ENCODE data around the gene RAPGEF2. TPM values are rescaled to one million over a fixed set of nuclear protein-coding genes. Genes with fewer than 3 reads are reported as not detected.

RAPGEF2 gene
- total and polyA plus RNA-seq, 4 donors: 9.4 to 51.3 (median 31.9) TPM

DNA sequence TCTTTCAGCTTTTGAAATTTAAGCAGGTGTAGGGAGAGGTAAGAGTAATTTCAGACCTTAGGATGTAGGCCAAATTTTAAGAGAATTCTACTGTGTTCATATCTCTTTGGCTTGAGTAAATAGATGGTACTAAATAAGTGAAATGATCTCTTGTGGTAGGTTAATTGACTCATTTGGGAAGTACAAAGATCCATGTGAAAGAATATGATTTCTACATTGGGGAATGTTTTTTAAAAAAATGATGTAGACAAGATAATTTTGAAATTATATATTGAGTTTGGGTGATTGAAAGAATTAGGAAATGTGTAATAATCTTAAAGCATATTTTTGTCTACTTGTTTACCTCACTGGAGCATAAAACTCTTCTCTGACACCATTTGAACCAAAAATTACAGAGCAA is 35.6 kb downstream of the RAPGEF2 start:
- no peak overlapping the region for H3K27ac ChIP-seq (ENCODE audit: low read depth in 1 of 2, low read length in 2 of 2)
- DNase-seq: no peak
- no peak for ATAC-seq (ENCODE audit: low FRiP score)
- intact Hi-C loops (cut with DNase I): no loop called here
- H3K27me3 ChIP-seq (ENCODE audit: control insufficient read depth in 1 of 2, insufficient read depth in 2 of 2, low read length in 1 of 2): no peaks in the 10 kb centered on the region
- no peaks in the 10 kb centered on the region for H3K36me3 ChIP-seq (ENCODE audit: control insufficient read depth in 1 of 2, insufficient read depth in 2 of 2, low read length in 1 of 2)
- no peak overlapping the region for H3K4me3 ChIP-seq (ENCODE audit: low read length in 2 of 2)
- peaks cover 0 to under 1% of the 10 kb centered on the region in 2 donors for H3K4me1 ChIP-seq (ENCODE audit: control insufficient read depth in 1 of 2, insufficient read depth in 2 of 2, low read length in 2 of 2)
- H3K9me3 ChIP-seq (ENCODE audit: control insufficient read depth, low read length): no peaks in the 10 kb centered on the region

DNA sequence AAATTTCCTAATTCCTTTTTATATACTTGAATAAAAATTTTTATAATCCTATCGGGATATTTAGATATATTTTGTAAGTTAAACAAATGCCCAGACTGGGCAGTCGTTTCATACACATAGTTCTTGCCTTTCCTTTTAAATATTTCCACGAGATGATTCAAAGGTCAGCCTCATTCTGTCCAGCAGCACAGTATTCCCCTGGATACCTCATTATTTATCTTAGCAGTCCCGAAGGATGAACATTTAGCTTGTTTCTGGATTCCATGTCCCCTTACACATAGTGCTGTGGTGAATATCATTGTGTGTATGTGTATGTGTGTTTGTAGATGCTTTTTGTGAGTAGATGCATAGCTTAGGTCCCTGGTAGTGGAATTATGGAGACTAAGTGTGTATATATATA is 38.3 kb downstream of the RAPGEF2 start:
- ATAC-seq (ENCODE audit: low FRiP score): no peak
- Histone ChIP-seq H3K27ac (ENCODE audit: low read depth in 1 of 2, low read length in 2 of 2) (no peak overlapping the region), H3K27me3 (ENCODE audit: control insufficient read depth in 1 of 2, insufficient read depth in 2 of 2, low read length in 1 of 2) (no peaks in the 10 kb centered on the region), H3K36me3 (ENCODE audit: control insufficient read depth in 1 of 2, insufficient read depth in 2 of 2, low read length in 1 of 2) (no peaks in the 10 kb centered on the region), H3K4me3 (ENCODE audit: low read length in 2 of 2) (no peak overlapping the region), H3K9me3 (ENCODE audit: control insufficient read depth, low read length) (no peaks in the 10 kb centered on the region), H3K4me1 (ENCODE audit: control insufficient read depth in 1 of 2, insufficient read depth in 2 of 2, low read length in 2 of 2) (peaks cover 0 to 3% of the 10 kb centered on the region in 2 donors)
- DNase-seq: no peak
- 18 to 25% methylated on average over 4 of the region's 4 CpGs for WGBS, 2 donors
- intact Hi-C loops (cut with DNase I): no loop called here

DNA sequence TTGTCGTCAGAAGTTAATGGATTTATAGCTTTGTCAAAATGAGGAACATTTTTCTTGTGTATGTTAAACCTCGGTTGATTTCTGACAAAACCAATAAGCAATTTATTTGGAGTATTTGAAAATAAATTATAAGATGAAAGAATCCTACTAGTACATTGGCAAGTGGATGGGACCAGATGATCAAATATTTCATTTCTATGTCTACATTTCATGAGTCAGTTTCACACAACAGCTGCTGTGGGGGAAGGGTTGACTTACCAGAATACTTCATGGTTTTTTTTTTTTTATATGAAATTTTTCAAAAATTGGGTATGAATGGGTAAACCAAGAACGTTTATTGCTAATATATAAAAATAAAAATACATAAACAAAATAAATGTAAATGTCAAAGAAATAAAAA is 39.4 kb downstream of the RAPGEF2 start:
- H3K27ac ChIP-seq (ENCODE audit: low read depth in 1 of 2, low read length in 2 of 2): no peak overlapping the region
- no peaks in the 10 kb centered on the region for H3K9me3 ChIP-seq (ENCODE audit: control insufficient read depth, low read length)
- intact Hi-C loops (cut with DNase I): no loop called here
- WGBS, 2 donors: 73% methylated on average over 3 of the region's 3 CpGs
- no peaks in the 10 kb centered on the region for H3K27me3 ChIP-seq (ENCODE audit: control insufficient read depth in 1 of 2, insufficient read depth in 2 of 2, low read length in 1 of 2)
- ATAC-seq (ENCODE audit: low FRiP score) (no peak), DNase-seq (no peak)
- H3K36me3 ChIP-seq (ENCODE audit: control insufficient read depth in 1 of 2, insufficient read depth in 2 of 2, low read length in 1 of 2): no peaks in the 10 kb centered on the region
- peaks cover 2 to 3% of the 10 kb centered on the region in 2 donors for H3K4me1 ChIP-seq (ENCODE audit: control insufficient read depth in 1 of 2, insufficient read depth in 2 of 2, low read length in 2 of 2)
- H3K4me3 ChIP-seq (ENCODE audit: low read length in 2 of 2): no peak overlapping the region

DNA sequence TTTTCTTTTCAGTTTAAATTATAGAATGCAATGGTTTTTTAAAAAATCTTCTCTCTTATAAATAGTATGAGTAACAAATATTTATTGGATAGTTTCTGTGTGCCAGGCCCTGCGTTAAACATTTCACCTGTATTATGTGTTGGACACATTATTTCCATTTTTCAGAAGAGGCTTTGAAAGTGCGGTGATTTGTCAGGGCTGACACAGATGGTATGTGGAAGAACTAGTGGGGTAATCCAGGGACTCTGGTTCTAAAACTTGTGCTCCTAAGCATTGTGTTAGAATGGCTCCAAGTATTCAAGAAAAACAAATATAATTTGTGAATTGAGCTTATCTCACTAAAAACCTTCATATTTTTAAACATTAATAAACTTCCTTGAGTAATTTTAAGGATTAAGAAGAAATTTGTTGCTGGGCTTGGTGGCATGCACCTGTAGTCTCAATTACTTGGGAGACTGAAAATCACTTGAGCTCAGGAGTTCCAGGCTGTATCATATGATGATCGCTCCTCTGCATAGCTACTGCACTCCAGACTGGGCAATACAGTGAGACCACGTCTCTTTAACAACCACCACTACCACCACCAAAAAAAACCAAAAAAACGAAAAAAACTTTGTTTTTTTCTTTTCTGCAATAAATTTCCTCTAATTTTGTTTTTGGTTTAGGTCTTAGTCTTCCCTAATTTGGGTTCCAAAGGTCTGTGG is 40.0 kb downstream of the RAPGEF2 start:
- H3K4me3 ChIP-seq (ENCODE audit: low read length in 2 of 2): no peak overlapping the region
- H3K36me3 ChIP-seq (ENCODE audit: control insufficient read depth in 1 of 2, insufficient read depth in 2 of 2, low read length in 1 of 2): no peaks in the 10 kb centered on the region
- H3K27me3 ChIP-seq (ENCODE audit: control insufficient read depth in 1 of 2, insufficient read depth in 2 of 2, low read length in 1 of 2): no peaks in the 10 kb centered on the region
- no peaks in the 10 kb centered on the region for H3K9me3 ChIP-seq (ENCODE audit: control insufficient read depth, low read length)
- WGBS, 2 donors: 89 to 92% methylated on average over 5 of the region's 5 CpGs
- intact Hi-C loops (cut with DNase I): no loop called here
- H3K4me1 ChIP-seq (ENCODE audit: control insufficient read depth in 1 of 2, insufficient read depth in 2 of 2, low read length in 2 of 2): peaks cover 2 to 3% of the 10 kb centered on the region in 2 donors
- ATAC-seq (ENCODE audit: low FRiP score) (no peak), DNase-seq (no peak)
- H3K27ac ChIP-seq (ENCODE audit: low read depth in 1 of 2, low read length in 2 of 2): no peak overlapping the region

GRCh38 chr4:159143687-159144086 is 40.8 kb downstream of the RAPGEF2 start:
- ATAC-seq (ENCODE audit: low FRiP score): no peak
- no peak overlapping the region for H3K27ac ChIP-seq (ENCODE audit: low read depth in 1 of 2, low read length in 2 of 2)
- intact Hi-C loops (cut with DNase I): no loop called here
- no peaks in the 10 kb centered on the region for H3K9me3 ChIP-seq (ENCODE audit: control insufficient read depth, low read length)
- H3K4me1 ChIP-seq (ENCODE audit: control insufficient read depth in 1 of 2, insufficient read depth in 2 of 2, low read length in 2 of 2): peaks cover 2 to 3% of the 10 kb centered on the region in 2 donors
- 64 to 65% methylated on average over 3 of the region's 3 CpGs for WGBS, 2 donors
- H3K36me3 ChIP-seq (ENCODE audit: control insufficient read depth in 1 of 2, insufficient read depth in 2 of 2, low read length in 1 of 2): no peaks in the 10 kb centered on the region
- DNase-seq: no peak
- H3K27me3 ChIP-seq (ENCODE audit: control insufficient read depth in 1 of 2, insufficient read depth in 2 of 2, low read length in 1 of 2): no peaks in the 10 kb centered on the region
- no peak overlapping the region for H3K4me3 ChIP-seq (ENCODE audit: low read length in 2 of 2)

DNA sequence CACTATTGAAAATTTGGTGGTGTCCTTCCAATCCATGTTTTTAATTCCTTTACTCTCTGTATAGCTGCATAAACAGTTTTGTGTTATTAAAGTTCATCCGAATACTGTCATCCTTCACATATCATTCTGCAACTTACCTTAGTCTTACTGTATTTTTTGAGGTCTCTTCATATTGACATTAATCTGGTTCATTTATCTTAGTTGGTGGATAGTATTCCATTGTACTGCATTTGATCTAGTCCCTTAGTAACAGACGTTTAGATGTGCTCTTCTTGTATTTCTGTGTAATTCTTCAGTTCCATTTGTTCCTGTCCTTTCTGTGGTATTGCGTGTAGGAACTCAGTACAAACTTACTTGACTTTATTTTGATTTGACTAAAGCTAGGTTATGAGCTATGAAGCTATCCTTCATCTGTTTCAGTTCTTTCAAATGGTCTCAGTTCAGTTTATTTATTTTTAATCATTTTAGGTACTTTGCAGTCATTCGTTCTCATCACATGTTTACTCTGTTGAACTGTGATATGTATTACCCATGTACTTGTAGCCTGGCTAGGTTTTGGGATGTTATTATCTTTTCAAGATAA is 41.3 kb downstream of the RAPGEF2 start:
- ATAC-seq (ENCODE audit: low FRiP score): no peak
- intact Hi-C loops (cut with DNase I): no loop called here
- 53 to 58% methylated on average over 4 of the region's 4 CpGs for WGBS, 2 donors
- Histone ChIP-seq H3K27ac (ENCODE audit: low read depth in 1 of 2, low read length in 2 of 2) (no peak overlapping the region), H3K9me3 (ENCODE audit: control insufficient read depth, low read length) (no peaks in the 10 kb centered on the region), H3K4me3 (ENCODE audit: low read length in 2 of 2) (no peak overlapping the region), H3K36me3 (ENCODE audit: control insufficient read depth in 1 of 2, insufficient read depth in 2 of 2, low read length in 1 of 2) (no peaks in the 10 kb centered on the region), H3K4me1 (ENCODE audit: control insufficient read depth in 1 of 2, insufficient read depth in 2 of 2, low read length in 2 of 2) (peaks cover 2 to 3% of the 10 kb centered on the region in 2 donors), H3K27me3 (ENCODE audit: control insufficient read depth in 1 of 2, insufficient read depth in 2 of 2, low read length in 1 of 2) (no peaks in the 10 kb centered on the region)
- no peak for DNase-seq

DNA sequence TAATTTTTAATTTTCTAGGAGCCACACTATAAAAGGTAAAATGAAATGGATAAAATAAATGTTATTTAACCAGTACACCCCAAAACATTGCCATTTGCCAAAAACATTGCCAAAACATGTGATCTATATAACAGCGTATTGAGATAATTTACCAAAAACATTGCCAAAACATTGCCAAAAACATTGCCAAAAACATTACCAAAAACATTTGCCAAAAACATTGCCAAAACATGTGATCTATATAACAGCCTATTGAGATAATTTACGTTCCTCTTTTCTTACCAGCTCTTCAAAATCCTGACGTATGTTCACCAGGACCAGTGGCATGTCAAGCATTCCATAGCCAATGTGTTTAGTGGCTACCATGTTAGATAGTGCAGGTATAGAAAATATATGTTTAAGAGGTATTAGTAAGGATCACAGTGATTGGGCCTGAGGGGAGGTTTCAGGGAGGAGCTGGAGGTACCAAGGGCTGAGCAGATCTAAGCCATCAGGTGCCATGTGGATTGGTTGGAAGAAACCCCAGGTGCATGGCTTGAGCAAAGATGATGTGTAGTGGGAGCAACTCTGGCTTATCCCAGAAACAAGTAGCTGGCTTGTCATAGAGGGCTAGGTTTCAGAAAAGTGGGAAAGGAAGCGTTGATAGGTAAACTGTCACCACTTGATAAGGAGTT is 42.6 kb downstream of the RAPGEF2 start:
- Histone ChIP-seq H3K27ac (ENCODE audit: low read depth in 1 of 2, low read length in 2 of 2) (no peak overlapping the region), H3K27me3 (ENCODE audit: control insufficient read depth in 1 of 2, insufficient read depth in 2 of 2, low read length in 1 of 2) (no peaks in the 10 kb centered on the region), H3K9me3 (ENCODE audit: control insufficient read depth, low read length) (no peaks in the 10 kb centered on the region), H3K36me3 (ENCODE audit: control insufficient read depth in 1 of 2, insufficient read depth in 2 of 2, low read length in 1 of 2) (no peaks in the 10 kb centered on the region), H3K4me1 (ENCODE audit: control insufficient read depth in 1 of 2, insufficient read depth in 2 of 2, low read length in 2 of 2) (peaks cover 2 to 3% of the 10 kb centered on the region in 2 donors), H3K4me3 (ENCODE audit: low read length in 2 of 2) (no peak overlapping the region)
- intact Hi-C loops (cut with DNase I): no loop called here
- ATAC-seq (ENCODE audit: low FRiP score): no peak
- WGBS, 2 donors: 83 to 85% methylated on average over 4 of the region's 4 CpGs
- no peak for DNase-seq

DNA sequence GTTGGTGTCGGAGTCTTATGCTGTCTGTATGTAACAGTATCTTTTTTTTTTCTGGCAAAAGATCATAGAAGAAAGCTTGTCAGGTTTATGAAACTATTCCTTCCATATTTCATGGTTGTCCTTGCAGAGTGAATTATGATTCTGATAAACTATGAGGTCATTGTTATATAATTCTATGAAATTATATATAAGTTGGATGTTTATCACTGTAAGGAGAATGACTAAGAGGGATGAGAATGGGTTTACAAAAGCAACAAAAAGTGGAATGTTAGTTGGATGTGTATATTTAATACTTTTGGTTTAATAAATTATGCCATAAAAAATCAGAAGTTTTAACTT is 43.1 kb downstream of the RAPGEF2 start:
- no peak overlapping the region for H3K27ac ChIP-seq (ENCODE audit: low read depth in 1 of 2, low read length in 2 of 2)
- H3K9me3 ChIP-seq (ENCODE audit: control insufficient read depth, low read length): no peaks in the 10 kb centered on the region
- no peak for ATAC-seq (ENCODE audit: low FRiP score)
- no peak overlapping the region for H3K4me3 ChIP-seq (ENCODE audit: low read length in 2 of 2)
- WGBS, 2 donors: 71 to 80% methylated on average over 1 of the region's 1 CpG
- no peaks in the 10 kb centered on the region for H3K27me3 ChIP-seq (ENCODE audit: control insufficient read depth in 1 of 2, insufficient read depth in 2 of 2, low read length in 1 of 2)
- DNase-seq: no peak
- intact Hi-C loops (cut with DNase I): no loop called here
- no peaks in the 10 kb centered on the region for H3K36me3 ChIP-seq (ENCODE audit: control insufficient read depth in 1 of 2, insufficient read depth in 2 of 2, low read length in 1 of 2)
- peaks cover 2 to 3% of the 10 kb centered on the region in 2 donors for H3K4me1 ChIP-seq (ENCODE audit: control insufficient read depth in 1 of 2, insufficient read depth in 2 of 2, low read length in 2 of 2)

DNA sequence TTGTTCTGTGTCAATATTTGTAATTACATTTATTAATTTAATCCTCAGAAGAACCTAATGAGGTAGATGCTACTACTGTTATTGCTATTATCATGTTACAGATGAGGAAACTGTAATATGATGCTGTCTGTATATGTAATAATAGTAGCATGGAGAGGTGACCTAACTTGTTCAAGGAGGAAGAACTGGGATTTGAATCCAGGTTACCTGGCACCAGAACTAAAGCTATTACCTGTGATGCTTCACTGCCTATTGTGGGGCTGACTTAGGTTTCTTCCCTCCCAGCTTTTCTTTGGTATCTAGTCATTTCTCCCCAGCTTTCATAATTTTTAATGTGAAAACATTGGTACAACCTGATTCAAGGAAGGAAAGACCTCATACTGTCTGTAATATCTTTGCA is 43.6 kb downstream of the RAPGEF2 start:
- no peak overlapping the region for H3K4me3 ChIP-seq (ENCODE audit: low read length in 2 of 2)
- intact Hi-C loops (cut with DNase I): no loop called here
- ATAC-seq (ENCODE audit: low FRiP score): no peak

More for the DNA sequence above, 43.6 kb downstream of the RAPGEF2 start:
- DNase-seq: no peak
- H3K27me3 ChIP-seq (ENCODE audit: control insufficient read depth in 1 of 2, insufficient read depth in 2 of 2, low read length in 1 of 2): no peaks in the 10 kb centered on the region
- no peaks in the 10 kb centered on the region for H3K9me3 ChIP-seq (ENCODE audit: control insufficient read depth, low read length)
- no peaks in the 10 kb centered on the region for H3K36me3 ChIP-seq (ENCODE audit: control insufficient read depth in 1 of 2, insufficient read depth in 2 of 2, low read length in 1 of 2)
- no peak overlapping the region for H3K27ac ChIP-seq (ENCODE audit: low read depth in 1 of 2, low read length in 2 of 2)
- H3K4me1 ChIP-seq (ENCODE audit: control insufficient read depth in 1 of 2, insufficient read depth in 2 of 2, low read length in 2 of 2): peaks cover 2 to 3% of the 10 kb centered on the region in 2 donors
